T-cell (primary cell): ENCODE data around the gene SPOCK1. TPM values are rescaled to one million over a fixed set of nuclear protein-coding genes. Genes with fewer than 3 reads are reported as not detected.

Source experiments
- ATAC-seq, 4 experiments: fragments of 200-7000 bp in 3 of 4; fragments of 150-1000 bp in 1 of 4; cut with Tn5 transposase; replicated peaks in 1 of 4; 1 replicate in 3 of 4; 2 replicates in 1 of 4; pipeline ENCODE4 v1.10.0; 2021; ENCODE audit warnings: moderate library complexity in 3 of 4, mild to moderate bottlenecking in 2 of 4, moderate number of reproducible peaks in 1 of 4
- CTCF ChIA-PET, 2 donors: fragments of 300-600 bp; sonication (Branson Sonifier 250); formaldehyde crosslinking; loops; one replicate each; lab custom pipeline; 2022; ENCODE audit warnings: antibody characterized with exemption in 2 of 2; lab: Charles Lee
- POLR2A ChIA-PET, 2 donors: fragments of 300-600 bp; sonication (Branson Sonifier 250); formaldehyde crosslinking; loops; one replicate each; lab custom pipeline; 2022; ENCODE audit warnings: antibody characterized with exemption in 2 of 2; lab: Charles Lee
- DNase-seq, 35 experiments: peaks; one replicate each; pipeline versions ENCODE4 v3.0.0 to v3.0.0-alpha.2; 2013 to 2023
- H3K27ac ChIP-seq: one replicate; pipeline ENCODE4 v1.5.1; 2013; ENCODE audit warnings: low read length
- H3K27me3 ChIP-seq, 2 experiments: replicated peaks in 1 of 2; 1 replicate in 1 of 2; 2 replicates in 1 of 2; pipeline versions ENCODE4 v1.6.1 to v1.7.0; 2013; ENCODE audit warnings: low read length in 1 of 2, mixed read lengths in 1 of 2; ENCODE audit not compliant: control insufficient read depth in 2 of 2, insufficient read depth in 2 of 2; ENCODE audit errors: extremely low read depth in 1 of 2
- H3K36me3 ChIP-seq, 2 donors: 1 replicate in 1 of 2; 2 replicates in 1 of 2; pipeline versions ENCODE4 v1.6.1 to v1.7.0; 2013; ENCODE audit warnings: low read length in 1 of 2; ENCODE audit not compliant: control insufficient read depth in 2 of 2, insufficient read depth in 1 of 2; ENCODE audit errors: extremely low read depth in 1 of 2
- H3K4me1 ChIP-seq, 2 experiments: 1 replicate in 1 of 2; 2 replicates in 1 of 2; pipeline versions ENCODE4 v1.6.1 to v1.7.0; 2013; ENCODE audit warnings: low read length in 2 of 2, mixed read lengths in 1 of 2; ENCODE audit not compliant: insufficient read depth in 2 of 2, control insufficient read depth in 1 of 2; ENCODE audit errors: extremely low read depth in 1 of 2
- H3K4me3 ChIP-seq, 2 donors: 1 replicate in 1 of 2; 2 replicates in 1 of 2; pipeline versions ENCODE4 v1.5.1 to v1.7.0; 2013; ENCODE audit warnings: mild to moderate bottlenecking in 2 of 2, low read length in 1 of 2, moderate library complexity in 1 of 2; ENCODE audit not compliant: control insufficient read depth in 1 of 2; ENCODE audit errors: extremely low read depth in 1 of 2
- H3K9me3 ChIP-seq: 2 replicates; pipeline ENCODE4 v1.7.0; 2013
- H3K27ac Mint-ChIP-seq, 2 donors: one replicate each; pipeline ENCODE4 v1.8.0; 2020 to 2021; ENCODE audit warnings: mild to moderate bottlenecking in 2 of 2, mixed read lengths in 2 of 2
- H3K27me3 Mint-ChIP-seq, 2 donors: one replicate each; pipeline ENCODE4 v1.8.0; 2021 to 2022; ENCODE audit warnings: mixed read lengths in 2 of 2
- H3K36me3 Mint-ChIP-seq: one replicate; pipeline ENCODE4 v1.8.0; 2021; ENCODE audit warnings: mixed read lengths
- H3K4me1 Mint-ChIP-seq, 3 donors: one replicate each; pipeline ENCODE4 v1.8.0; 2020 to 2022; ENCODE audit warnings: mixed read lengths in 3 of 3, mild to moderate bottlenecking in 1 of 3
- H3K4me3 Mint-ChIP-seq, 3 donors: one replicate each; pipeline ENCODE4 v1.8.0; 2020 to 2022; ENCODE audit warnings: mild to moderate bottlenecking in 3 of 3, mixed read lengths in 3 of 3, moderate library complexity in 3 of 3
- H3K9me3 Mint-ChIP-seq, 3 donors: one replicate each; pipeline ENCODE4 v1.8.0; 2020 to 2022; ENCODE audit warnings: mixed read lengths in 3 of 3
- WGBS: methylation state at CpG from one replicate; pipeline ENCODE4 v1.1.5; 2013; ENCODE audit warnings: missing lambda C conversion rate; ENCODE audit not compliant: insufficient coverage; 5-methylcytosine and 5-hydroxymethylcytosine counted together
- total RNA-seq, 35 experiments: library from RNA in 6 of 35; stranded (reverse) in 6 of 35; fragments of 120-200 nt in 1 of 35; gene quantifications; one replicate each; pipeline versions ENCODE4 v1.2.1 to v1.2.4 and lab custom pipeline; 2013 to 2026

Gene SPOCK1
- total RNA-seq, 5 donors from 2014 or later (not counting 1 experiment from before 2014, with no cell fraction given) = 0.57 TPM; not detected in 4

- POLR2A ChIA-PET = no interaction called here
- Mint-ChIP-seq H3K4me1 (no peaks in the 10 kb centered on the region), H3K36me3 (no peaks in the 10 kb centered on the region), H3K27me3 (peaks cover 5 to 9% of the 10 kb centered on the region in 2 donors), H3K9me3 (peaks cover 0 to 5% (median 0%) of the 10 kb centered on the region in 3 donors), H3K27ac (no peak overlapping the region), H3K4me3 (no peak overlapping the region)
- Histone ChIP-seq H3K9me3 (no peaks in the 10 kb centered on the region), H3K4me3 (no peak overlapping the region), H3K36me3 (no peaks in the 10 kb centered on the region), H3K27ac (no peak overlapping the region), H3K4me1 (no peaks in the 10 kb centered on the region), H3K27me3 (peaks cover 0 to 8% of the 10 kb centered on the region in 2 experiments)
- CTCF ChIA-PET = no interaction called here
- no peak for DNase-seq
- no peak for ATAC-seq
- WGBS = no CpG with 5 or more reads among the region's 6 CpGs
Measured at GRCh38 chr5:137350791-137351190, 148.3 kb downstream of the SPOCK1 start.

- no peak for DNase-seq
- no peak for ATAC-seq
- no peaks in the 10 kb centered on the region for H3K36me3 ChIP-seq
- no peaks in the 10 kb centered on the region for H3K4me1 Mint-ChIP-seq
- H3K27ac Mint-ChIP-seq = no peak overlapping the region
- POLR2A ChIA-PET = no interaction called here
- H3K4me3 ChIP-seq = no peak overlapping the region
- peaks cover 0 to 2% of the 10 kb centered on the region in 2 experiments for H3K27me3 ChIP-seq
- no peak overlapping the region for H3K27ac ChIP-seq
- H3K9me3 ChIP-seq = no peaks in the 10 kb centered on the region
- H3K4me3 Mint-ChIP-seq = no peak overlapping the region
- H3K27me3 Mint-ChIP-seq = peaks cover 4 to 5% of the 10 kb centered on the region in 2 donors
- CTCF ChIA-PET = no interaction called here
- peaks cover 0 to 5% (median 0%) of the 10 kb centered on the region in 3 donors for H3K9me3 Mint-ChIP-seq
- WGBS = 92% methylated on average over 3 of the region's 3 CpGs
- H3K36me3 Mint-ChIP-seq = no peaks in the 10 kb centered on the region
- H3K4me1 ChIP-seq = no peaks in the 10 kb centered on the region
Measured at GRCh38 chr5:137348759-137349158, 150.4 kb downstream of the SPOCK1 start.

GRCh38 chr5:137347865-137348264 lies 151.3 kb downstream of the SPOCK1 start:
- Histone ChIP-seq H3K27me3 (peaks cover 0 to 7% of the 10 kb centered on the region in 2 experiments), H3K27ac (no peak overlapping the region), H3K4me3 (no peak overlapping the region), H3K4me1 (no peaks in the 10 kb centered on the region), H3K36me3 (no peaks in the 10 kb centered on the region), H3K9me3 (no peaks in the 10 kb centered on the region)
- DNase-seq (no peak), ATAC-seq (no peak)
- POLR2A ChIA-PET = no interaction called here
- Mint-ChIP-seq H3K4me3 (no peak overlapping the region), H3K27me3 (peaks cover 4 to 5% of the 10 kb centered on the region in 2 donors), H3K9me3 (peaks cover 0 to 5% (median 0%) of the 10 kb centered on the region in 3 donors), H3K4me1 (no peaks in the 10 kb centered on the region), H3K27ac (no peak overlapping the region), H3K36me3 (no peaks in the 10 kb centered on the region)
- 70% methylated on average over 3 of the region's 3 CpGs for WGBS
- CTCF ChIA-PET = no interaction called here

- H3K27me3 Mint-ChIP-seq = peaks cover 4 to 5% of the 10 kb centered on the region in 2 donors
- ChIA-PET CTCF (no interaction called here), POLR2A (no interaction called here)
- Histone ChIP-seq H3K36me3 (no peaks in the 10 kb centered on the region), H3K9me3 (no peaks in the 10 kb centered on the region), H3K27me3 (peaks cover 0 to 5% of the 10 kb centered on the region in 2 experiments), H3K4me1 (no peaks in the 10 kb centered on the region), H3K4me3 (no peak overlapping the region), H3K27ac (no peak overlapping the region)
- H3K4me3 Mint-ChIP-seq = no peak overlapping the region
- no peak for DNase-seq
- no peak for ATAC-seq
- no peak overlapping the region for H3K27ac Mint-ChIP-seq
- no peaks in the 10 kb centered on the region for H3K36me3 Mint-ChIP-seq
- 79% methylated on average over 3 of the region's 3 CpGs for WGBS
- peaks cover 0 to 5% (median 0%) of the 10 kb centered on the region in 3 donors for H3K9me3 Mint-ChIP-seq
- H3K4me1 Mint-ChIP-seq = no peaks in the 10 kb centered on the region
Measured at GRCh38 chr5:137346281-137346680, 152.8 kb downstream of the SPOCK1 start.

GRCh38 chr5:137345396-137345795 lies 153.7 kb downstream of the SPOCK1 start:
- peaks cover 0 to 5% (median 0%) of the 10 kb centered on the region in 3 donors for H3K9me3 Mint-ChIP-seq

GRCh38 chr5:137344723-137345322 lies 154.3 kb downstream of the SPOCK1 start:
- no peaks in the 10 kb centered on the region for H3K4me1 ChIP-seq
- ATAC-seq = no peak
- ChIA-PET CTCF (no interaction called here), POLR2A (no interaction called here)
- H3K27me3 Mint-ChIP-seq = peaks cover 2 to 10% of the 10 kb centered on the region in 2 donors
- H3K9me3 ChIP-seq = no peaks in the 10 kb centered on the region
- peaks cover 0 to 2% (median 0%) of the 10 kb centered on the region in 3 donors for H3K9me3 Mint-ChIP-seq
- H3K27ac ChIP-seq = no peak overlapping the region
- no peak overlapping the region for H3K4me3 ChIP-seq
- no peaks in the 10 kb centered on the region for H3K36me3 Mint-ChIP-seq
- H3K27me3 ChIP-seq = peaks cover 0 to 5% of the 10 kb centered on the region in 2 experiments
- DNase-seq = no peak
- no peak overlapping the region for H3K4me3 Mint-ChIP-seq
- 11% methylated on average over 1 of the region's 6 CpGs for WGBS
- H3K4me1 Mint-ChIP-seq = no peaks in the 10 kb centered on the region
- H3K36me3 ChIP-seq = no peaks in the 10 kb centered on the region
- H3K27ac Mint-ChIP-seq = no peak overlapping the region

More at GRCh38 chr5:137345396-137345795, 153.7 kb downstream of the SPOCK1 start:
- Mint-ChIP-seq H3K4me3 (no peak overlapping the region), H3K4me1 (no peaks in the 10 kb centered on the region), H3K27ac (no peak overlapping the region), H3K36me3 (no peaks in the 10 kb centered on the region), H3K27me3 (peaks cover 4 to 5% of the 10 kb centered on the region in 2 donors)
- POLR2A ChIA-PET = no interaction called here
- H3K27me3 ChIP-seq = peaks cover 0 to 5% of the 10 kb centered on the region in 2 experiments
- ATAC-seq = no peak
- DNase-seq = no peak
- CTCF ChIA-PET = no interaction called here
- no peaks in the 10 kb centered on the region for H3K4me1 ChIP-seq
- no peak overlapping the region for H3K27ac ChIP-seq
- H3K9me3 ChIP-seq = no peaks in the 10 kb centered on the region
- no peaks in the 10 kb centered on the region for H3K36me3 ChIP-seq
- no peak overlapping the region for H3K4me3 ChIP-seq
